ENCODE data around the gene SYT4. TPM values are rescaled to one million over a fixed set of nuclear protein-coding genes. Genes with fewer than 3 reads are reported as not detected.

SYT4 gene
- total and polyA plus RNA-seq, 8 donors: 0.24 to 2.1 (median 0.95) TPM; not detected in 1

- no peak for TF ChIP-seq CTCF (IDR thresholded peaks at IDR 0.05)
- ATAC-seq: no peak
- H3K4me1 ChIP-seq: no peaks in the 10 kb centered on the region
- H3K27ac ChIP-seq: no peak overlapping the region
- no peaks in the 10 kb centered on the region for H3K9me3 ChIP-seq
- H3K36me3 ChIP-seq: no peaks in the 10 kb centered on the region
- DNase-seq: no peak
- H3K27me3 ChIP-seq: no peaks in the 10 kb centered on the region
- H3K4me3 ChIP-seq: no peak overlapping the region
- intact Hi-C loops (cut with DNase I): no loop called here
These were observed 54.8 kb downstream of the SYT4 start for GRCh38 chr18:43222501-43222900.

GRCh38 chr18:43220691-43221090 lies 56.6 kb downstream of the SYT4 start:
- DNase-seq (no peak), ATAC-seq (no peak)
- no peaks in the 10 kb centered on the region for H3K27me3 ChIP-seq
- intact Hi-C loops (cut with DNase I): no loop called here
- H3K4me3 ChIP-seq: no peak overlapping the region
- no peak for TF ChIP-seq CTCF (IDR thresholded peaks at IDR 0.05)
- H3K9me3 ChIP-seq: no peaks in the 10 kb centered on the region
- H3K4me1 ChIP-seq: no peaks in the 10 kb centered on the region
- no peaks in the 10 kb centered on the region for H3K36me3 ChIP-seq
- no peak overlapping the region for H3K27ac ChIP-seq

Other genes starting within 250 kb of the SYT4 start
- gene RIT2, start 161.8 kb downstream of the SYT4 start, total RNA-seq: not detected
- gene RIT2, start 161.8 kb downstream of the SYT4 start, polyA plus RNA-seq (ENCODE audit: insufficient read length in 6 of 6): not detected

Measured in left lung (tissue), 10 donors.